ENCODE data around the gene CFP.

GRCh38 chrX:47632666-47633065 is 2.9 kb upstream of the CFP start:
- TF ChIP-seq CTCF (IDR thresholded peaks at IDR 0.05; ENCODE audit: poor library complexity) = no peak
- TF ChIP-seq EZH2 (IDR thresholded peaks at IDR 0.05; ENCODE audit: borderline replicate concordance) = no peak
- no peak for TF ChIP-seq EZH2phosphoT487 (IDR thresholded peaks at IDR 0.05; ENCODE audit: low read depth, severe bottlenecking, unreplicated experiment)

All from hepatocyte (in vitro differentiated cells).